GM18508 (cell line): ENCODE results near the gene HIGD1A.
"Not testable (repeated sequence)": the region's sequence is repeated elsewhere in the genome, so short reads cannot be mapped to it uniquely, and the experiment has no call there.

ENCODE experiments used
- ATAC-seq: cut with Tn5 transposase; IDR thresholded peaks from one replicate; pipeline ENCODE4 v1.9.1; 2021; ENCODE audit warnings: moderate number of reproducible peaks; ENCODE audit not compliant: insufficient read depth, unreplicated experiment

HIGD1A gene

GRCh38 chr3:42829628-42830436, 25.5 kb upstream of the HIGD1A start:
- ATAC-seq = no peak

DNA sequence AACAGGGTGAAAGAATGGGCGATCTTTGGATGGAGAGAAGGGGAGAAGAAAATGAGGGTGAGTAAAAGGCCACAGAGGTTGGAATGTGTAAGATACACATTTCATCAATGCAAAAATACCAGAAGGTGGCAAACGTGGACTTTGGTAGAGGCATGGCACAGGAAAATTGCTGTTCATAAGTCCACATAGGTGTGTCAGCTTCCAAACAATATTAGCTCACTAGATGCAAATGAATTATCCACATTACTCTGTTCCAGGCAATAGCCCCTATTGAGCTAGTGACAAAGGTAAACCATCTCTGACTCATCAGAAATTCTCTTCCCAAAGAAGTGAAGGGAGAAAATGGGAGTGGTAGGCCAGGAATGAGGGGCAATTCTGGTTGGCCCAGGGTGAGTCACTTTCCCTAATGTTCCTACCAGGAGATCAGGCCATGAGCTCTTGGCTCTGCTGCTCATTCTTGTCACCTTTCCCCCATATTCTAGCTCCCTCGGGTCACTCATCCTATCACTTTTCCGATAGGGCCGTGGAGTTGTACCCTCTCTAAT, 24.9 kb upstream of the HIGD1A start:
- ATAC-seq = no peak

- ATAC-seq = no peak
These were observed 23.4 kb upstream of the HIGD1A start for GRCh38 chr3:42827654-42828053.

GRCh38 chr3:42827023-42827422, 22.7 kb upstream of the HIGD1A start:
- no peak for ATAC-seq

DNA sequence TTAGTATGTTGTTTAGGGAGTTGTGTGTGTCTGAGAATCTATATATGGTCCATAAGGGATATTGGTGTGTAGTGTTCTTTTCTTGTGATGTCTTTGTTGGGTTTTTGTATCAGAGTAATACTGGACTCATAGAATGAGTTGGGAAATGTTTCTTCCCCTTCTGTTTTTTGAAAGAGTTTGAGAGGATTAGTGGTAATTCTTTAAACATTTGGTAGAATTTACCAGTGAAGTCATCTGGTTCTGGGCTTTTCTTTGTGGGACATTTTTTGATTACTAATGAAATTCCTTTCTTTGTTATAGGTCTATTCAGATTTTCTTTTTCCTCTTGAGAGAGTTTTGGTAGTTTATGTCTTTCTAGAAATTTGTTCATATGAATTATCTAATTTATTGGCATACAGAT, 21.9 kb upstream of the HIGD1A start:
- no peak for ATAC-seq

DNA sequence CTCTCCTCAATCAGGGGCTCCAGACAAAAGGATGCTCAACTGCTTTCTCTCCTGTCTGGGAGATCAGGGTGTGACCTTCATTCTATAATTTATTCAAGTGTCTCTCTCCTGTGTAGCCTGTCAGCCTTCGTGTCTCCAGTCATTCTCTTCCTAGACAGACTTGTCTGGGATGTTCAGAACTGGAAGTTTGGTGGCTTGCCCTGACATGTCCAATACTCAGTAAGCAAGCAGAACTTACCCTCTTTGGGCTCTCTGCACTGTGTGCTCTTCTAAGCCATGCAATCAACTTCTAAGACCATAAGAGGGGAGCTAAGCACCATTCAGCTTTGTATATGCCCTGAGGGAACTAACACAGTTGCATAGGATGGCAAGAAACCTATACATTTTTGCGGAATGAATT, 19.1 kb upstream of the HIGD1A start:
- ATAC-seq = no peak

DNA sequence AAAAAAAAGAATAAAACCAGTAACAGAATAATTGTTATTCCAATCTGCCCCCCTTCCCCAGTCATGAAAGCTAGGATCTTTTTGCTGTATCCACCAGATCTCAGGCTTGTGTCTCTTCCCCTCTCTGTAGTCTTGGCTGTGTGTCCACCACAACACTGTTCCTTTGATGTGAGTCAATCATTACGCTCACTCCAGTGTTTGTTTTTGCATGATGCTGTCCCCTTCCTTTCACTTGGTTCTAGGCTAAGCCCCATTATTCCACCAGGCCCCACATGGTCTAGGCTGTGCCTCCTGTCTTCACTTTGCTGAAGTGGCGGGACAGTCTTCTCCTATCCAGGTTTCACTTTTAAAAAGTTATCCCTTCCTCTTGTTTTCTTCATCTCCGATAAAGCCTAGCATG, 18.5 kb upstream of the HIGD1A start:
- ATAC-seq = no peak

- no peak for ATAC-seq
These were observed 16.4 kb upstream of the HIGD1A start for GRCh38 chr3:42820746-42821051.

GRCh38 chr3:42819351-42819965, 15.2 kb upstream of the HIGD1A start:
- no peak for ATAC-seq

GRCh38 chr3:42815826-42816225, 11.5 kb upstream of the HIGD1A start:
- no peak for ATAC-seq

- no peak for ATAC-seq
These were observed 10.7 kb upstream of the HIGD1A start for GRCh38 chr3:42814914-42815507.

- no peak for ATAC-seq
These were observed 10.0 kb upstream of the HIGD1A start for GRCh38 chr3:42814246-42814645.

DNA sequence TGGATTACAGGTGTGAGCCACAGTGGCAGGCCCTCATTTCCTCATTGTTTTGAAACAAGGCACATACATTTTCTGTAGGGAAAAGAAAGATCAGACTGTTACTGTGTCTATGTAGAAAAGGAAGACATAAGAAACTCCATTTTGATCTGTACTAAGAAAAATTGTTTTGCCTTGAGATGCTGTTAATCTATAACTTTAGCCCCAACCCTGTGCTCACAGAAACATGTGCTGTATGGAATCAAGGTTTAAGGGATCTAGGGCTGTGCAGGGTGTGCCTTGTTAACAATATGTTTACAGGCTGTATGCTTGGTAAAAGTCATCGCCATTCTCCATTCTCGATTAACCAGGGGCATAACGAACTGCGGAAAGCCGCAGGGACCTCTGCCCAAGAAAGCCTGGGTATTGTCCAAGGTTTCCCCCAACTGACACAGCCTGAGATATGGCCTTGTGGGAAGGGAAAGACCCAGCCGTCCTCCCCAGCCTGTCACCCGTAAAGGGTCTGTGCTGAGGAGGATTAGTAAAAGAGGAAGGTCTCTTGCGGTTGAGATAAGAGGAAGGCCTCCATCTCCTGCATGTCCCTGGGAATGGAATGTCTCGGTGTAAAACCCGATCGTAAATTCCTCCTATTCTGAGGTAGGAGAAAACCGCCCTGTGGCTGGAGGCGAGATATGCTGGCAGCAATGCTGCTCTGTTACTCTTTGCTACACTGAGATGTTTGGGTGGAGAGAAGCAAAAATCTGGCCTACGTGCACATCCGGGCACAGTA, 7.0 kb upstream of the HIGD1A start:
- not testable (repeated sequence) for ATAC-seq

DNA sequence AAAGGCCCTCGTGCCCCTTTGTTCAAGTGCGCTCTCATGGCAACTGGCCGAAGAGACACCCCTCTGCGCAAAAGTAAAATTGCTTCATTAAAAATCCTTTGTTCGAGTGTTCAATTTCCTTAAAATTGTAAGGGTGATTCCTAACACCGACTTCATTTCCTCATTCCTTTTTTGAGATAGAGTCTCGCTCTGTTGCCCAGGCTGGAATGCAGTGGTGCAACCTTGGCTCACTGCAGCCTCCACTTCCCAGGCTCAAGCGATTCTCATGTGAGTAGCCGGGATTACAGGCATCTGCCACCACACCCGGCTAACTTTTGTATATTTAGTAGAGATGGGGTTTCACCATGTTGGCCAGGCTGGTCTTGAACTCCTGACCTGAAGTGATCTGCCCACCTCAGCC, 6.4 kb upstream of the HIGD1A start:
- not testable (repeated sequence) for ATAC-seq

- no peak for ATAC-seq
These were observed 4.9 kb upstream of the HIGD1A start, which contains the start of gene ACKR2 for GRCh38 chr3:42809202-42809601. TSS of gene ACKR2 (plus strand) at chr3:42809445. CDS start at chr3:42864503, 55,058 bp downstream.

- no peak for ATAC-seq
These were observed 3.6 kb upstream of the HIGD1A start for GRCh38 chr3:42807929-42808328.

DNA sequence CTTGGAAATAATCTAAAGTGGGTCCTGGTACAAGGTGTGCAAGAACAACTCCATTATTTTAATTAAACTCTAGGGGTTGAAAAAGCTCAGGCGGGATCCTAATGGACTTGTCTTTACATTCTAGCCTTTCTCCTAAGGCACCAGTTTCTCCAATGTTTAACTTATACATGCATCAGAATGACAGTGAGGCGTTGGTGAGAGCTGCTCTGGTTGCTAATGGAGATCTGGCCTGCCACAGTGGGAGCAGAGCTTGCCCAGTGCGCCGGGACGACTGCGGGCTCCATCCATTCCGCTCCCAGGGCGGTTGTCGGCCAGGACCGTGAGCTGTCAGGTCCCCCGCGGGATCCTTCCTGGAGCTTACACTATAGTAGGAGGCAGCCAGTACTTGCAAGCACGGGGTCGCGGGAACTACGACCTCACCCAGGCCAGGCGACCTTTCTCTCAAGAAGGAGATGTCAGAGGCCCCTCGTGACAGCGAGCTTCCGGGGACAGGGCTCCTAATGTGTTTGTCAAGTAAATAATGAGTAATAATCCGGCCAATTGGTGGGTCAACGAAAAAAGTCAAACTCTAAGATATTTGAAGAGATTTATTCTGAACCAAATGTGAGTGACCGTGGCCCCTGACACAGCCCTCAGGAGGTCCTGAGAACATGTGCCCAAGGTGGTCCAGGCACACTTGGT, 991 bp upstream of the HIGD1A start:
- ATAC-seq = no peak

DNA sequence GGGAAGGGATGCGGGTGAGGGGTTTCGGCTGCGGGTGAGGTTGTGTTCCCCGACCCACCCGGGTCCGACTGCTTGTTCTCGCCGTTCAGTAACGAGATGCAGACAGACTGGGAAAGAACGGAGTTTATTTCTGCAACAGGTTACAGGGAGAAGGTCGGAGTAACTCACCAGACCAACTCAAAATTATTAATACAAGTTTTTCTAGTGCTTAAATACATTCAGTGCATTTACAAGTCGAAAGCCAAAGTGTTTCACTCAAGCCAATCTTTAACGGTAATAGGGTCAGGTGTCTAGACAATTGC, 492 bp upstream of the HIGD1A start:
- no peak for ATAC-seq

GRCh38 chr3:42803414-42804105, 730 bp downstream of the HIGD1A start:
- no peak for ATAC-seq
